ENCODE measurements around the gene TRIM32. TPM values are rescaled to one million over a fixed set of nuclear protein-coding genes. Genes with fewer than 3 reads are reported as not detected.

Gene TRIM32
- polyA plus RNA-seq, 3 donors, result 0.40 to 1.4 (median 1.3) TPM

DNA sequence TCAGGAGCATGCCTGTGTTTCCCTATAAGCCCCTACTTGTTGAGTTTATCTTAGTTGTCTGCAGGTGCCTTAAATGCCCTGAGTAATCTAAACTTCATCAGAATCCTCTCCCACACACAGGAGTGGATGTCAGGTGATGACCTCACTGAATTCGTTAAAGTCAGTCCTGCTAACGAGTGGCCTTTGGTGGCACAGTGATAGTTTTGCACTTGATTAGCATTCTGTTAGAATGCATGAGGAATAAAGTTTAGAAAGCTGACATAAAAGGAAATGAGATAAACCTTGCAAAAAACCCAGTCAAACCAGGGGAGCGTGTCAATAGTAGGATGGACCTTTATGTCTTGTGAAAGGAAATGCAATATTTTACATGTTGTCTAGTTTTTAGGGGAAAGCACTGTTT is 4.5 kb downstream of the TRIM32 start:
- H3K79me2 ChIP-seq (ENCODE audit: insufficient read depth, low read length), result no peaks in the 10 kb centered on the region
- no peak for DNase-seq
- no peak overlapping the region for H2AFZ ChIP-seq (ENCODE audit: insufficient read depth, low read depth, low read length, poor library complexity, severe bottlenecking)
- H3K27me3 ChIP-seq (ENCODE audit: control insufficient read depth in 2 of 2, insufficient read depth in 2 of 2, low read length in 2 of 2), result no peaks in the 10 kb centered on the region
- H3K4me2 ChIP-seq (replicated peaks; ENCODE audit: extremely low read depth, low read length, poor library complexity, severe bottlenecking), result no peak overlapping the region
- TF ChIP-seq, protein P1, sequence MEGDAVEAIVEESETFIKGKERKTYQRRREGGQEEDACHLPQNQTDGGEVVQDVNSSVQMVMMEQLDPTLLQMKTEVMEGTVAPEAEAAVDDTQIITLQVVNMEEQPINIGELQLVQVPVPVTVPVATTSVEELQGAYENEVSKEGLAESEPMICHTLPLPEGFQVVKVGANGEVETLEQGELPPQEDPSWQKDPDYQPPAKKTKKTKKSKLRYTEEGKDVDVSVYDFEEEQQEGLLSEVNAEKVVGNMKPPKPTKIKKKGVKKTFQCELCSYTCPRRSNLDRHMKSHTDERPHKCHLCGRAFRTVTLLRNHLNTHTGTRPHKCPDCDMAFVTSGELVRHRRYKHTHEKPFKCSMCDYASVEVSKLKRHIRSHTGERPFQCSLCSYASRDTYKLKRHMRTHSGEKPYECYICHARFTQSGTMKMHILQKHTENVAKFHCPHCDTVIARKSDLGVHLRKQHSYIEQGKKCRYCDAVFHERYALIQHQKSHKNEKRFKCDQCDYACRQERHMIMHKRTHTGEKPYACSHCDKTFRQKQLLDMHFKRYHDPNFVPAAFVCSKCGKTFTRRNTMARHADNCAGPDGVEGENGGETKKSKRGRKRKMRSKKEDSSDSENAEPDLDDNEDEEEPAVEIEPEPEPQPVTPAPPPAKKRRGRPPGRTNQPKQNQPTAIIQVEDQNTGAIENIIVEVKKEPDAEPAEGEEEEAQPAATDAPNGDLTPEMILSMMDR (IDR thresholded peaks at IDR 0.05), result no peak
- H3K4me3 Mint-ChIP-seq, result no peak overlapping the region
- WGBS (ENCODE audit: insufficient coverage), result 96% methylated on average over 3 of the region's 3 CpGs
- no peak overlapping the region for H3K9ac ChIP-seq (ENCODE audit: insufficient read depth, low read length, poor library complexity, severe bottlenecking)
- peaks cover 12 to 15% of the 10 kb centered on the region in 2 donors for H3K4me1 ChIP-seq (ENCODE audit: control insufficient read depth in 1 of 2, insufficient read depth in 2 of 2, low read length in 2 of 2)
- no peaks in the 10 kb centered on the region for H3K9me3 ChIP-seq (replicated peaks in 1 of 2; ENCODE audit: control insufficient read depth in 1 of 2, insufficient read depth in 1 of 2, low read length in 2 of 2)
- intact Hi-C loops (cut with micrococcal nuclease), result no loop called here
- no peaks in the 10 kb centered on the region for H3K9me3 Mint-ChIP-seq
- no peaks in the 10 kb centered on the region for H3K36me3 ChIP-seq (replicated peaks in 1 of 2; ENCODE audit: control insufficient read depth in 1 of 2, insufficient read depth in 2 of 2, low read length in 2 of 2)
- no peaks in the 10 kb centered on the region for H3K36me3 Mint-ChIP-seq
- H3K27ac ChIP-seq (ENCODE audit: low read depth in 1 of 2, low read length in 2 of 2), result no peak overlapping the region
- H3K4me3 ChIP-seq (replicated peaks in 1 of 3; ENCODE audit: low read depth in 2 of 3, low read length in 3 of 3), result no peak overlapping the region
- H3K27me3 Mint-ChIP-seq (ENCODE audit: low read depth in 3 of 3), result peaks cover 11 to 14% (median 12%) of the 10 kb centered on the region in 3 donors
- no peak overlapping the region for H3K27ac Mint-ChIP-seq
- peaks cover 22% of the 10 kb centered on the region for H3K4me1 Mint-ChIP-seq
- H4K20me1 ChIP-seq (ENCODE audit: insufficient read depth, low read length), result no peaks in the 10 kb centered on the region

DNA sequence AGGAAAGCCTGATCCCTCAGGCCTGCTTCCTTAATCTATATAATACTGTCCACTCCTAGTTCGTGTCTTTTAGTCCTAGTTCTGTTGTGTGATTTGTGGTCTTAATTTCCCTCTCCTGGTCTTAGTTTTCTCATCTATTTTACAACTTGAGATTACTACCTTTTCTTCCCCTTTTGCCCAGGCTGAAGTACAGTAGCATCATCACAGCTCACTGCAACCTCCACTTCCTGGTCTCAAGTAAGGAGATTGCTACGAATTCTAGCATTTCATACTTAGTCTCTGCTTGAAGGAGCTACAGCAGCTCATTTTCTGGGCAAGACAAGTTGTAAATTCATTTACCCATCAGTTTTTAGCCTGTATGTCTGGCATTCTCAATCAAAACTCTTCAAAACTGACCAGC is 5.5 kb downstream of the TRIM32 start:
- Mint-ChIP-seq H3K4me3 (no peak overlapping the region), H3K9me3 (no peaks in the 10 kb centered on the region), H3K36me3 (peaks cover 1% of the 10 kb centered on the region in 2 donors), H3K27me3 (ENCODE audit: low read depth in 3 of 3) (peaks cover 4 to 10% (median 9%) of the 10 kb centered on the region in 3 donors), H3K4me1 (peaks cover 16% of the 10 kb centered on the region), H3K27ac (no peak overlapping the region)
- Histone ChIP-seq H3K4me3 (replicated peaks in 1 of 3; ENCODE audit: low read depth in 2 of 3, low read length in 3 of 3) (no peak overlapping the region), H2AFZ (ENCODE audit: insufficient read depth, low read depth, low read length, poor library complexity, severe bottlenecking) (no peak overlapping the region), H3K4me2 (replicated peaks; ENCODE audit: extremely low read depth, low read length, poor library complexity, severe bottlenecking) (no peak overlapping the region), H3K79me2 (ENCODE audit: insufficient read depth, low read length) (no peaks in the 10 kb centered on the region), H3K9ac (ENCODE audit: insufficient read depth, low read length, poor library complexity, severe bottlenecking) (no peak overlapping the region), H3K9me3 (replicated peaks in 1 of 2; ENCODE audit: control insufficient read depth in 1 of 2, insufficient read depth in 1 of 2, low read length in 2 of 2) (no peaks in the 10 kb centered on the region), H4K20me1 (ENCODE audit: insufficient read depth, low read length) (no peaks in the 10 kb centered on the region), H3K4me1 (ENCODE audit: control insufficient read depth in 1 of 2, insufficient read depth in 2 of 2, low read length in 2 of 2) (peaks cover 8 to 9% of the 10 kb centered on the region in 2 donors), H3K36me3 (replicated peaks in 1 of 2; ENCODE audit: control insufficient read depth in 1 of 2, insufficient read depth in 2 of 2, low read length in 2 of 2) (peaks cover 0 to under 1% of the 10 kb centered on the region in 2 donors), H3K27ac (ENCODE audit: low read depth in 1 of 2, low read length in 2 of 2) (no peak overlapping the region), H3K27me3 (ENCODE audit: control insufficient read depth in 2 of 2, insufficient read depth in 2 of 2, low read length in 2 of 2) (no peaks in the 10 kb centered on the region)
- intact Hi-C loops (cut with micrococcal nuclease), result no loop called here
- whole genome bisulfite sequencing (ENCODE audit: insufficient coverage), result 11% methylated on average over 1 of the region's 2 CpGs
- no peak for DNase-seq
- TF ChIP-seq, protein P1 (IDR thresholded peaks at IDR 0.05), result no peak

All from CD14-positive monocyte (primary cell).